ENCODE measurements around the gene GKN2.

DNA sequence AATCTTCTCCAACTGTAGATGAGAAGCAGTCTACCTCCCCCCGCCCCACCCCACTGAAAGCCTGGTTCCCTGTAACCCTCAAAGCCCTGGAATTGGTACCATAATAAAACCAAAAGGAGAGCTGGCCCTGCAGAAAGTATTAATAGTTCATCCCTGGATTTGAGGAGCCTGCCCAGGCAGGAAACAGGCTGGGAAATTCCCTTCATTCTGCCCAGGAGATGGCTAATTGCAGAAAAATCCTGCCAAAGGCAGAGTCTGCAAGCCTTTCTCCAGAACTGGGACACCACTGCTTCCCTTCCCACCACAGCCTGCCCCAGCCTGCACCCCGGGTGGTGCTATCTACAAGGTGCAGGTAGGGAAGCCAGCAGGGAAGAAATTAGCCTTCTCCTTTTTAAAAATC lies 16.3 kb downstream of the GKN2 start:
- TF ChIP-seq, protein P1, sequence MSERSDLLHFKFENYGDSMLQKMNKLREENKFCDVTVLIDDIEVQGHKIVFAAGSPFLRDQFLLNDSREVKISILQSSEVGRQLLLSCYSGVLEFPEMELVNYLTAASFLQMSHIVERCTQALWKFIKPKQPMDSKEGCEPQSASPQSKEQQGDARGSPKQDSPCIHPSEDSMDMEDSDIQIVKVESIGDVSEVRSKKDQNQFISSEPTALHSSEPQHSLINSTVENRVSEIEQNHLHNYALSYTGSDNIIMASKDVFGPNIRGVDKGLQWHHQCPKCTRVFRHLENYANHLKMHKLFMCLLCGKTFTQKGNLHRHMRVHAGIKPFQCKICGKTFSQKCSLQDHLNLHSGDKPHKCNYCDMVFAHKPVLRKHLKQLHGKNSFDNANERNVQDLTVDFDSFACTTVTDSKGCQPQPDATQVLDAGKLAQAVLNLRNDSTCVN (CRISPR knock-in tag; IDR thresholded peaks at IDR 0.05) = no peak
- TF ChIP-seq GATAD2A (IDR thresholded peaks at IDR 0.05) (no peak), SIX5 (IDR thresholded peaks at IDR 0.05; ENCODE audit: borderline replicate concordance in 1 of 2, insufficient read depth in 1 of 2, low read depth in 1 of 2, low read length in 2 of 2) (no peak), ZNF121 (CRISPR knock-in tag; conservative IDR thresholded peaks at IDR 0.05) (no peak), SMAD2 (IDR thresholded peaks at IDR 0.05; ENCODE audit: low read depth, low read length) (no peak), TAF1 (IDR thresholded peaks at IDR 0.05; ENCODE audit: control insufficient read depth, extremely low read depth, insufficient read depth, low read length, severe bottlenecking) (no peak), EP300 (IDR thresholded peaks at IDR 0.05; ENCODE audit: low read length) (no peak), ZNF280A (IDR thresholded peaks at IDR 0.05; ENCODE audit: low read depth, partially characterized antibody) (no peak), HMG20A (CRISPR knock-in tag; conservative IDR thresholded peaks at IDR 0.05) (no peak), TEAD2 (tag; IDR thresholded peaks at IDR 0.05) (no peak)
- TF ChIP-seq, protein P2, sequence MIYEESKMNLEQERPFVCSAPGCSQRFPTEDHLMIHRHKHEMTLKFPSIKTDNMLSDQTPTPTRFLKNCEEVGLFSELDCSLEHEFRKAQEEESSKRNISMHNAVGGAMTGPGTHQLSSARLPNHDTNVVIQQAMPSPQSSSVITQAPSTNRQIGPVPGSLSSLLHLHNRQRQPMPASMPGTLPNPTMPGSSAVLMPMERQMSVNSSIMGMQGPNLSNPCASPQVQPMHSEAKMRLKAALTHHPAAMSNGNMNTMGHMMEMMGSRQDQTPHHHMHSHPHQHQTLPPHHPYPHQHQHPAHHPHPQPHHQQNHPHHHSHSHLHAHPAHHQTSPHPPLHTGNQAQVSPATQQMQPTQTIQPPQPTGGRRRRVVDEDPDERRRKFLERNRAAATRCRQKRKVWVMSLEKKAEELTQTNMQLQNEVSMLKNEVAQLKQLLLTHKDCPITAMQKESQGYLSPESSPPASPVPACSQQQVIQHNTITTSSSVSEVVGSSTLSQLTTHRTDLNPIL (CRISPR knock-in tag; IDR thresholded peaks at IDR 0.05) = no peak
- TF ChIP-seq, protein P3, sequence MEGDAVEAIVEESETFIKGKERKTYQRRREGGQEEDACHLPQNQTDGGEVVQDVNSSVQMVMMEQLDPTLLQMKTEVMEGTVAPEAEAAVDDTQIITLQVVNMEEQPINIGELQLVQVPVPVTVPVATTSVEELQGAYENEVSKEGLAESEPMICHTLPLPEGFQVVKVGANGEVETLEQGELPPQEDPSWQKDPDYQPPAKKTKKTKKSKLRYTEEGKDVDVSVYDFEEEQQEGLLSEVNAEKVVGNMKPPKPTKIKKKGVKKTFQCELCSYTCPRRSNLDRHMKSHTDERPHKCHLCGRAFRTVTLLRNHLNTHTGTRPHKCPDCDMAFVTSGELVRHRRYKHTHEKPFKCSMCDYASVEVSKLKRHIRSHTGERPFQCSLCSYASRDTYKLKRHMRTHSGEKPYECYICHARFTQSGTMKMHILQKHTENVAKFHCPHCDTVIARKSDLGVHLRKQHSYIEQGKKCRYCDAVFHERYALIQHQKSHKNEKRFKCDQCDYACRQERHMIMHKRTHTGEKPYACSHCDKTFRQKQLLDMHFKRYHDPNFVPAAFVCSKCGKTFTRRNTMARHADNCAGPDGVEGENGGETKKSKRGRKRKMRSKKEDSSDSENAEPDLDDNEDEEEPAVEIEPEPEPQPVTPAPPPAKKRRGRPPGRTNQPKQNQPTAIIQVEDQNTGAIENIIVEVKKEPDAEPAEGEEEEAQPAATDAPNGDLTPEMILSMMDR (IDR thresholded peaks at IDR 0.05 in 2 of 3, conservative IDR thresholded peaks at IDR 0.05 in 1 of 3; ENCODE audit: insufficient read depth in 2 of 3, low read depth in 1 of 3, low read length in 3 of 3) = no peak

Data from K562 (cell line).